Measurements from ENCODE around the gene SPECC1L. TPM values are rescaled to one million over a fixed set of nuclear protein-coding genes. Genes with fewer than 3 reads are reported as not detected.
A peak's percentile ranks its signal among the peaks of the same experiment; 100 is the strongest.

Gene SPECC1L
- total RNA-seq, 4 donors from 2014 or later = 50.4 to 125 (median 68.0) TPM

DNA sequence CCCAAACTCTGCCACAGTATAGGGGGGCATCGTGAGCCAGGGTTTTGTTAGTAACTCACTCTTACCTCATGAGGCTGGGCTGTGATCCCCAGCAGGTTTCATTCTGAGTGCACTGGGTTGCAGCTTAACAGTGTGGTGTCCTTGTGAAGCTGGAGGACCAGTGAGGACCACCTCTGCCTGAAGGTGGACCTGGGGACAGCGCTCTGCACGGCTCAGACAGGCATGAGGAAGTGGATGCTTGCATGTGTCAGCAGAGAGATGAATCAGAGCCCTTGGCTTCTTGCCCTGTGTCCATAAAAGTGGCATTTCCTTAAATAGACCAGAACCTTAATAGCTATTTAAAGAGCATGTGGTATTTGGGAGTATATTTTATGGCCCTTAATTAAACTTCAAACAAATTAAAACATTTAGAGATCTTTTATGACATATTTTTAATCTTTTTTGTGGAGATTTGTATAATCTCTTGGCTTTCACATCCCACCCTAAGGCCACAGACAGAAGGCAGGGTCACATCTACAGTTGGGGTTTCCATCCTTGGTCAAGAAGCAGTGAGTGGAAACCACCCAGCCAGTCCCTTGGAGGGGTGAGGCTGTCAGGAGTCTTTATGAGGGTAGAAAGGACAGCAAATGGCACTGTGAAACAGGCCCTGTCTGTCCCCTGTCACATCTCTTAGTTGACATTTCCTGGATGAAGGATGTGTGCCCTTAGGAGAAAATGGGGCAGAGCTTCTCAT lies 132.0 kb downstream of the SPECC1L start:
- Histone ChIP-seq H3K4me1 (peaks cover 13 to 42% (median 26%) of the 10 kb centered on the region in 4 donors), H3K36me3 (peaks cover 0 to 11% (median 3%) of the 10 kb centered on the region in 4 donors), H3K27ac (peak overlapping the region; percentile 39 to 68 (median 58)), H3K4me3 (no peak overlapping the region), H3K27me3 (no peaks in the 10 kb centered on the region), H3K9me3 (no peaks in the 10 kb centered on the region)
- in situ Hi-C loops (cut with MboI; ENCODE audit: low pct_ligation_motif_present in 1 of 4, low pct_unique_long_range_greater_than_20kb in 1 of 4, low sequenced_read_pairs in 3 of 4) (no loop called here), intact Hi-C loops (cut with DNase I; ENCODE audit: low total_unique reads) (loop anchor here (10.0 kb wide), 1 partner anchor 278 kb away; no protein-coding TSS in a partner anchor)
- WGBS, 2 donors (ENCODE audit: low coverage in 1 of 2) = 35% methylated on average over 3 of the region's 3 CpGs; no CpG with 5 or more reads in 1 of the 2 donors
- TF ChIP-seq POLR2A (IDR thresholded peaks at IDR 0.05) (no peak), EP300 (IDR thresholded peaks at IDR 0.05; ENCODE audit: low read depth) (peak; percentile 21), POLR2AphosphoS5 (IDR thresholded peaks at IDR 0.05) (peak; percentile 76 to 90 (median 79))
- peak; percentile 92 for DNase-seq

DNA sequence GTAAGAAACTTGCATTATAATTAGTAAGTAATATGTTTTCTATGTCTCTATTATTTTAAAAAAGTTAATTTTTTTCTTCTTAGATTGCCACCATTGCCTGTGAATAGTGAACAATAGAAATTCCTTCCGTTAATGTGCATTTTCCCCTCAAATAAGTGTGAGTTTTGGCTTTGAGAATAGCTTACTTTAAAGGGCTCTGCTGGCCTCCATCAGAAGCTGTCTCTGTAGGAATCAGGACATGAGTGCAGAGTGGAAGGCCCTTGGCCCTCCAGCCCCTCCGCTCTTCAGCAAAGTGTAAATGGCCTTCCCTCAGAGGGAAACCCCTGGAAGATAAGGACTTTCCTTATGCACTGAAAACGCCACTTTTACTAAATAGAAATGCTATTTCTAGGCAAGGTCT lies 132.7 kb downstream of the SPECC1L start:
- in situ Hi-C loops (cut with MboI; ENCODE audit: low pct_ligation_motif_present in 1 of 4, low pct_unique_long_range_greater_than_20kb in 1 of 4, low sequenced_read_pairs in 3 of 4) (no loop called here), intact Hi-C loops (cut with DNase I; ENCODE audit: low total_unique reads) (loop anchor here (10.0 kb wide), 1 partner anchor 279 kb away; no protein-coding TSS in a partner anchor)
- H3K4me1 ChIP-seq = peaks cover 13 to 42% (median 26%) of the 10 kb centered on the region in 4 donors
- no peak for DNase-seq
- no peaks in the 10 kb centered on the region for H3K9me3 ChIP-seq
- peaks cover 0 to 6% (median under 1%) of the 10 kb centered on the region in 4 donors for H3K36me3 ChIP-seq
- 94 to 95% methylated on average over 2 to 3 of the region's 3 CpGs for WGBS, 2 donors (ENCODE audit: low coverage in 1 of 2)
- no peak overlapping the region for H3K4me3 ChIP-seq
- H3K27me3 ChIP-seq = no peaks in the 10 kb centered on the region
- TF ChIP-seq POLR2A (IDR thresholded peaks at IDR 0.05) (no peak), POLR2AphosphoS5 (IDR thresholded peaks at IDR 0.05) (no peak), EP300 (IDR thresholded peaks at IDR 0.05; ENCODE audit: low read depth) (no peak)
- TF ChIP-seq, protein P1, sequence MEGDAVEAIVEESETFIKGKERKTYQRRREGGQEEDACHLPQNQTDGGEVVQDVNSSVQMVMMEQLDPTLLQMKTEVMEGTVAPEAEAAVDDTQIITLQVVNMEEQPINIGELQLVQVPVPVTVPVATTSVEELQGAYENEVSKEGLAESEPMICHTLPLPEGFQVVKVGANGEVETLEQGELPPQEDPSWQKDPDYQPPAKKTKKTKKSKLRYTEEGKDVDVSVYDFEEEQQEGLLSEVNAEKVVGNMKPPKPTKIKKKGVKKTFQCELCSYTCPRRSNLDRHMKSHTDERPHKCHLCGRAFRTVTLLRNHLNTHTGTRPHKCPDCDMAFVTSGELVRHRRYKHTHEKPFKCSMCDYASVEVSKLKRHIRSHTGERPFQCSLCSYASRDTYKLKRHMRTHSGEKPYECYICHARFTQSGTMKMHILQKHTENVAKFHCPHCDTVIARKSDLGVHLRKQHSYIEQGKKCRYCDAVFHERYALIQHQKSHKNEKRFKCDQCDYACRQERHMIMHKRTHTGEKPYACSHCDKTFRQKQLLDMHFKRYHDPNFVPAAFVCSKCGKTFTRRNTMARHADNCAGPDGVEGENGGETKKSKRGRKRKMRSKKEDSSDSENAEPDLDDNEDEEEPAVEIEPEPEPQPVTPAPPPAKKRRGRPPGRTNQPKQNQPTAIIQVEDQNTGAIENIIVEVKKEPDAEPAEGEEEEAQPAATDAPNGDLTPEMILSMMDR (IDR thresholded peaks at IDR 0.05) = no peak
- H3K27ac ChIP-seq = peak overlapping the region in 3 of 4 donors; percentile 39 to 68 (median 50)

DNA sequence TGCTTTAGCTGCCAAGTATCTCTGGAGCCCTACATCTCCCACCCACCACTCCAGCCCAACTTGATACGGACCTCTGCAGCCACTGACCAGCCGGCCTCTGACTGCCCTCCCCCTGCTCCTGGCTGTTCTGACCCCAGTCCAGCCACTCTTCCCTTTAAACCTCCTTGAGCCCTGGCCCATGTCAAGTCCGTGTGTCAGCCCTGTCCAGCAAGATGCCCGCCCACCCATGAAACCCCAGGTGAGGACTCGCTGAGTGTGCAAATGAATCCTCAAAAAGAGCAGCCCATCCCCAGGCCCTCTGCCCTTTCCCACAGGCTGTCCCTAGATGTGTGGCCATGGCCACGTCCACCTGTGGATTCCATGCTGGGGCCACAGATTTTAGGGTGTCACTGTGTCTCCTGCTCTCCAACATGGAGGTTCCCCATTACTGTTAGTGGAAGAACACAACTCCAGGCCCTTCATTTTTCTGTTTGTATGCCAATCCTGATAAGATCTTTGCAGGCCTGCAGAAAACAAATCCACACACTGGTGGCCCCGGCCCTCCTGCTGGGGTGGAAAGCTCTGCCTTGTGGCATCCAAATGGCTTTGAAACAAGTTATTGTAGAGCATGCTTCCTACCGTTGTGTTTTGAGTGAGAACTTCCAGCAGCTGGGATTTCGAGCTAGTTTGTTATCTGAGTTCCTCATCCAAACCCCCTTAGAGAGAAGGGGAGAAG lies 134.1 kb downstream of the SPECC1L start:
- TF ChIP-seq POLR2A (IDR thresholded peaks at IDR 0.05) = no peak
- no peak for TF ChIP-seq POLR2AphosphoS5 (IDR thresholded peaks at IDR 0.05)
- TF ChIP-seq EP300 (IDR thresholded peaks at IDR 0.05; ENCODE audit: low read depth) = no peak
- Histone ChIP-seq H3K9me3 (no peaks in the 10 kb centered on the region), H3K27me3 (no peaks in the 10 kb centered on the region), H3K4me1 (peaks cover 13 to 42% (median 26%) of the 10 kb centered on the region in 4 donors), H3K36me3 (peaks cover 0 to 6% (median 0%) of the 10 kb centered on the region in 4 donors), H3K4me3 (no peak overlapping the region), H3K27ac (no peak overlapping the region)
- intact Hi-C loops (cut with DNase I; ENCODE audit: low total_unique reads) = loop anchor here (10.0 kb wide), 1 partner anchor 280 kb away; no protein-coding TSS in a partner anchor
- no peak for DNase-seq
- WGBS, 2 donors (ENCODE audit: low coverage in 1 of 2) = 90 to 100% methylated on average over 2 to 9 of the region's 9 CpGs
- in situ Hi-C loops (cut with MboI; ENCODE audit: low pct_ligation_motif_present in 1 of 4, low pct_unique_long_range_greater_than_20kb in 1 of 4, low sequenced_read_pairs in 3 of 4) = no loop called here

DNA sequence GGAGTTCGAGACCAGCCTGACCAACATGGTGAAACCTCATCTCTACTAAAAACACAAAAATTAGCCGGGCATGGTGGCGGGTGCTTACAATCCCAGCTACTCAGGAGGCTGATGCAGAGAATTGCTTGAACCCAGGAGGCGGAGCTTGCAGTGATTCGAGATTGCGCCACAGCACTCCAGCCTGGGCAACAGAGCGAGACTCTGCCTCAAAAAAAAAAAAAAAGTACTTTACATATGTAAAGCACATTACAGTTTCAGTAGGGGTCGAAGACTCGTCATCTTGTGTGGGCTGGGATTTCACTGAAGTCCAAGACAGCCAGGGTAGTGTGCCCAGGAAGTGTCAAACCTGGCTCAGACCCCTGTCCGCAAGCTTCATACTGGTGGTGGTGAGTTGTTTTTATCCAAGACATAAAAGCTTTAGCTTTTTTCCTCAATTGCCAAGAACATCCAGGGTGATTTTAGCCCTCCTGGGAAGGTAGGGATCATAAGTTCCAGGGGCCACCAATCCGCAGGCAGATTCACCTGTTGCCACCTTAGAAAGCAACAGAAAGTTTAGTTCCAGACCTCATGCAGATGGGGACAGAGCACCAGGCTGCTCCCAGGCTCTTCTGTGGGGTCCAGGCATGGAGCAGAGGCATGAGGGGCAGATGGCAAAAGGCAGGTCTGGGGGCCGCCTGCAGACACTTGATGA lies 135.1 kb downstream of the SPECC1L start:
- Histone ChIP-seq H3K27me3 (no peaks in the 10 kb centered on the region), H3K27ac (no peak overlapping the region), H3K4me3 (no peak overlapping the region), H3K36me3 (peaks cover 0 to 6% (median 0%) of the 10 kb centered on the region in 4 donors), H3K9me3 (no peaks in the 10 kb centered on the region), H3K4me1 (peaks cover 13 to 35% (median 23%) of the 10 kb centered on the region in 4 donors)
- intact Hi-C loops (cut with DNase I; ENCODE audit: low total_unique reads) = loop anchor here (10.0 kb wide), 1 partner anchor 281 kb away; no protein-coding TSS in a partner anchor
- 93 to 100% methylated on average over 3 to 12 of the region's 12 CpGs for WGBS, 2 donors (ENCODE audit: low coverage in 1 of 2)
- DNase-seq = no peak
- TF ChIP-seq POLR2AphosphoS5 (IDR thresholded peaks at IDR 0.05) = no peak
- no peak for TF ChIP-seq EP300 (IDR thresholded peaks at IDR 0.05; ENCODE audit: low read depth)
- TF ChIP-seq POLR2A (IDR thresholded peaks at IDR 0.05) = no peak
- TF ChIP-seq, protein P1 (IDR thresholded peaks at IDR 0.05) = no peak
- in situ Hi-C loops (cut with MboI; ENCODE audit: low pct_ligation_motif_present in 1 of 4, low pct_unique_long_range_greater_than_20kb in 1 of 4, low sequenced_read_pairs in 3 of 4) = no loop called here
